IMR-90 (cell line): Measurements from ENCODE around the gene CCR8. TPM values are rescaled to one million over a fixed set of nuclear protein-coding genes. Genes with fewer than 3 reads are reported as not detected.

Experiments used
- ATAC-seq: fragments of 200-7000 bp; cut with Tn5 transposase; 2 replicates; pipeline ENCODE4 v1.9.1; 2020; ENCODE audit warnings: low read depth, mild to moderate bottlenecking, moderate library complexity
- BruUV-seq: library from RNA; stranded (reverse); fragments of 400-500 nt; replicated peaks from 2 replicates; lab custom pipeline; 2021; lab: Mats Ljungman, UMichigan
- CTCF ChIA-PET: fragments of 300-600 bp; formaldehyde crosslinking; extraction: SDS; loops from one replicate; lab custom pipeline; 2021; ENCODE audit warnings: antibody characterized with exemption; lab: Yijun Ruan, JAX
- POLR2A ChIA-PET: fragments of 300-600 bp; sonication (Branson Sonifier 250); formaldehyde crosslinking; loops from one replicate; lab custom pipeline; 2022; ENCODE audit warnings: antibody characterized with exemption; ENCODE audit not compliant: unreplicated experiment; lab: Charles Lee
- DNase-seq: peaks from one replicate; pipeline ENCODE4 v3.0.0; 2013
- H2AFZ ChIP-seq: replicated peaks from 2 replicates; pipeline ENCODE3; 2013; ENCODE audit warnings: low read length, mild to moderate bottlenecking; ENCODE audit not compliant: poor library complexity
- H2AK5ac ChIP-seq: 2 replicates; pipeline ENCODE4 v1.6.1; 2013; ENCODE audit warnings: low read depth, low read length, inconsistent platforms
- H2AK9ac ChIP-seq: replicated peaks from 2 replicates; pipeline ENCODE3; 2013; ENCODE audit warnings: mild to moderate bottlenecking, low read depth, low read length, moderate library complexity; ENCODE audit not compliant: poor library complexity
- H2BK120ac ChIP-seq: 2 replicates; pipeline ENCODE4 v1.6.1; 2013; ENCODE audit warnings: low read depth, low read length, inconsistent platforms
- H2BK15ac ChIP-seq: 3 replicates; pipeline ENCODE4 v1.6.1; 2013; ENCODE audit warnings: low read depth, low read length, inconsistent platforms
- H2BK20ac ChIP-seq: 2 replicates; pipeline ENCODE4 v1.6.1; 2013; ENCODE audit warnings: low read depth, mild to moderate bottlenecking, inconsistent platforms, low read length, moderate library complexity
- H2BK5ac ChIP-seq: 2 replicates; pipeline ENCODE4 v1.6.1; 2013; ENCODE audit warnings: mild to moderate bottlenecking, low read depth, low read length, inconsistent platforms; ENCODE audit not compliant: poor library complexity, severe bottlenecking
- H3K14ac ChIP-seq: replicated peaks from 2 replicates; pipeline ENCODE4 v1.6.1; 2013; ENCODE audit warnings: low read depth, low read length, inconsistent platforms
- H3K18ac ChIP-seq: 2 replicates; pipeline ENCODE4 v1.6.1; 2013; ENCODE audit warnings: low read depth, low read length, control low read depth
- H3K23ac ChIP-seq: 2 replicates; pipeline ENCODE4 v1.6.1; 2013; ENCODE audit warnings: low read depth, low read length, inconsistent platforms
- H3K27ac ChIP-seq: 2 replicates; pipeline ENCODE4 v1.5.1; 2013; ENCODE audit warnings: mild to moderate bottlenecking, control low read depth, low read length; ENCODE audit not compliant: insufficient read depth
- H3K27me3 ChIP-seq: 2 replicates; pipeline ENCODE4 v1.6.1; 2013; ENCODE audit warnings: low read length; ENCODE audit not compliant: control insufficient read depth, insufficient read depth
- H3K36me3 ChIP-seq: 2 replicates; pipeline ENCODE4 v1.6.1; 2013; ENCODE audit warnings: low read length, mixed read lengths; ENCODE audit not compliant: control insufficient read depth, insufficient read depth
- H3K4ac ChIP-seq: 2 replicates; pipeline ENCODE4 v1.6.1; 2013; ENCODE audit warnings: low read depth, low read length, inconsistent platforms
- H3K4me1 ChIP-seq: 2 replicates; pipeline ENCODE4 v1.6.1; 2013; ENCODE audit warnings: low read length, mixed read lengths; ENCODE audit not compliant: control insufficient read depth, insufficient read depth
- H3K4me2 ChIP-seq: 2 replicates; pipeline ENCODE4 v1.6.1; 2013; ENCODE audit warnings: low read depth, mild to moderate bottlenecking, control low read depth, low read length, moderate library complexity
- H3K4me3 ChIP-seq: 2 replicates; pipeline ENCODE4 v1.5.1; 2013; ENCODE audit warnings: low read depth, mild to moderate bottlenecking, control low read depth, low read length, moderate library complexity; ENCODE audit not compliant: insufficient read depth
- H3K56ac ChIP-seq: 2 replicates; pipeline ENCODE4 v1.6.1; 2013; ENCODE audit warnings: low read length, inconsistent platforms; ENCODE audit not compliant: insufficient read depth; ENCODE audit errors: extremely low read depth
- H3K79me1 ChIP-seq, 2 experiments: 2 replicates each; pipeline ENCODE4 v1.6.1; 2013; ENCODE audit warnings: low read length in 2 of 2, inconsistent platforms in 1 of 2, low read depth in 1 of 2
- H3K9ac ChIP-seq: 2 replicates; pipeline ENCODE4 v1.6.1; 2013; ENCODE audit warnings: low read depth, low read length, control low read depth
- H3K9me1 ChIP-seq: 2 replicates; pipeline ENCODE4 v1.6.1; 2013; ENCODE audit warnings: low read length, inconsistent platforms; ENCODE audit not compliant: insufficient read depth
- H3K9me3 ChIP-seq: 2 replicates; pipeline ENCODE4 v1.6.1; 2013; ENCODE audit warnings: low read length; ENCODE audit not compliant: control insufficient read depth, insufficient read depth
- H4K20me1 ChIP-seq: 2 replicates; pipeline ENCODE4 v1.6.1; 2013; ENCODE audit warnings: low read length, inconsistent platforms; ENCODE audit not compliant: insufficient read depth
- H4K5ac ChIP-seq: 2 replicates; pipeline ENCODE4 v1.6.1; 2013; ENCODE audit warnings: mild to moderate bottlenecking, low read depth, low read length, control low read depth
- H4K8ac ChIP-seq, 2 experiments: 2 replicates each; pipeline ENCODE4 v1.6.1; 2013; ENCODE audit warnings: low read depth in 2 of 2, low read length in 2 of 2, control low read depth in 1 of 2, inconsistent platforms in 1 of 2
- H4K91ac ChIP-seq: 2 replicates; pipeline ENCODE4 v1.6.1; 2013; ENCODE audit warnings: low read depth, low read length, inconsistent platforms; ENCODE audit not compliant: insufficient read depth
- CEBPB ChIP-seq: IDR thresholded peaks from 2 replicates; pipeline ENCODE4 v1.6.1; 2012; ENCODE audit warnings: low read depth, low read length, improper control_type of control experiment
- CHD1 ChIP-seq: IDR thresholded peaks from 2 replicates; pipeline ENCODE4 v1.6.1; 2012; ENCODE audit warnings: low read depth, low read length, improper control_type of control experiment
- FOS ChIP-seq: fragments of 150-350 bp; IDR thresholded peaks from 2 replicates; pipeline ENCODE4 v1.6.1; 2016; ENCODE audit warnings: low read depth, low read length
- MAFK ChIP-seq: IDR thresholded peaks from 2 replicates; pipeline ENCODE4 v1.6.1; 2012; ENCODE audit warnings: low read depth, low read length, improper control_type of control experiment
- MAZ ChIP-seq: IDR thresholded peaks from 2 replicates; pipeline ENCODE4 v1.6.1; 2012; ENCODE audit warnings: low read depth, mild to moderate bottlenecking, low read length, improper control_type of control experiment, moderate library complexity, borderline replicate concordance
- MXI1 ChIP-seq: IDR thresholded peaks from 2 replicates; pipeline ENCODE4 v1.6.1; 2012; ENCODE audit warnings: low read depth, mild to moderate bottlenecking, low read length, moderate library complexity, borderline replicate concordance
- NFE2L2 ChIP-seq: fragments of 150-350 bp; IDR thresholded peaks from 2 replicates; pipeline ENCODE4 v1.6.1; 2016; ENCODE audit warnings: low read depth, mild to moderate bottlenecking, low read length
- RCOR1 ChIP-seq: IDR thresholded peaks from 2 replicates; pipeline ENCODE4 v1.6.1; 2012; ENCODE audit warnings: mild to moderate bottlenecking, low read length, improper control_type of control experiment; ENCODE audit not compliant: insufficient replicate concordance
- WGBS, 2 experiments: methylation state at CpG; one replicate each; pipeline versions ENCODE4 v1.1.5 to v1.1.7; 2013; ENCODE audit warnings: missing lambda C conversion rate in 2 of 2; ENCODE audit not compliant: insufficient read length in 1 of 2; ENCODE audit errors: extremely low coverage in 2 of 2; 5-methylcytosine and 5-hydroxymethylcytosine counted together
- dilution Hi-C: fragments of 300-500 bp; cut with HindIII; formaldehyde crosslinking; loops from one replicate; pipeline ENCODE4 v1.14.3; 2018; ENCODE audit warnings: low sequenced_read_pairs; ENCODE audit not compliant: unreplicated experiment
- in situ Hi-C: fragments of 300-500 bp; cut with MboI; formaldehyde crosslinking; loops from 3 replicates; pipeline ENCODE4 v1.14.3; 2019; ENCODE audit warnings: low sequenced_read_pairs, inconsistent platforms, mixed read lengths
- intact Hi-C: fragments of 100-400 bp; cut with micrococcal nuclease; formaldehyde crosslinking; loops from 2 replicates; pipeline ENCODE4 v1.10.0; 2022
- polyA plus RNA-seq, 3 experiments: library from polyadenylated mRNA; depleted of rRNA; stranded (reverse); fragments of >200 nt; gene quantifications; 2 replicates each; pipeline ENCODE4 v1.2.3, GENCODE V29; 2012; ENCODE audit warnings: low replicate concordance in 1 of 3
- total RNA-seq: library from RNA; depleted of rRNA; stranded (reverse); fragments of >200 nt; gene quantifications from 2 replicates; pipeline ENCODE4 v1.2.3, GENCODE V29; 2012
- TF ChIP-seq, protein P1 (sequence below): fragments of 150-350 bp; IDR thresholded peaks from 2 replicates; pipeline ENCODE4 v1.6.1; 2016; ENCODE audit warnings: low read depth, mild to moderate bottlenecking, low read length, moderate library complexity, borderline replicate concordance
- TF ChIP-seq, protein P2 (sequence below): conservative IDR thresholded peaks from 2 replicates; pipeline ENCODE4 v1.5.1; 2012; ENCODE audit warnings: mild to moderate bottlenecking, low read depth, low read length, improper control_type of control experiment
- TF ChIP-seq, protein P3 (sequence below): fragments of 150-350 bp; IDR thresholded peaks from 2 replicates; pipeline ENCODE4 v1.6.1; 2017; ENCODE audit warnings: mild to moderate bottlenecking, antibody characterized with exemption, low read length, low read depth

Gene CCR8
- total and polyA plus RNA-seq, 2 of the 4 experiments (the other 2 are of a cell fraction) = not detected

DNA sequence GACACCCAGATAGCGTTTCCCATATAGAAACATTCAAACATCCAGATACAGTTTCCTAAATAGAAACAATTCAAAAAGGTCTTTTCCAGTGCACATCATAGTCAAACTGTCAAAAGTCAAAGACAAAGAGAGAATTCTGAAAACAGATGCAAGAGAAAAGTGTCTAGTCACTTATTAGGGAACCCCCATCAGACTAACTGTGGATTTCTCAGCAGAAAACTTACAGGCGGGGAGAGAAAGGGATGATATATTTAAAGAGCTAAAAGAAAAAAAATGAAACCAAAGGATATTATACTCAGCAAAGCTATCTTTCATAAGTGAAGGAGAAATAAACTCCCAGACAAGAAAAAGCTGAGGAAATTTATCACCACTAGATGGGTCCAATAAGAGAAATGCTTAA lies 27.3 kb upstream of the CCR8 start:
- WGBS, 2 experiments = no CpG with 5 or more reads among the region's 2 CpGs
- no peak overlapping the region for H3K4me2 ChIP-seq
- no peak overlapping the region for H2BK5ac ChIP-seq
- no peak overlapping the region for H3K4me3 ChIP-seq
- H4K20me1 ChIP-seq = no peaks in the 10 kb centered on the region
- H4K8ac ChIP-seq = no peak overlapping the region
- H3K79me1 ChIP-seq = no peaks in the 10 kb centered on the region
- H2BK20ac ChIP-seq = no peak overlapping the region
- H2BK120ac ChIP-seq = no peak overlapping the region
- 0 out of 2 replicates have a peak, but pooled peaks cover 4% of the 10 kb centered on the region for H3K9me3 ChIP-seq
- H2AK9ac ChIP-seq = no peak overlapping the region
- H3K27ac ChIP-seq = no peak overlapping the region
- no peak for TF ChIP-seq MAFK
- no peak for TF ChIP-seq FOS
- no peak for TF ChIP-seq NFE2L2
- TF ChIP-seq MAZ = no peak
- no peak for TF ChIP-seq MXI1
- TF ChIP-seq, protein P1, sequence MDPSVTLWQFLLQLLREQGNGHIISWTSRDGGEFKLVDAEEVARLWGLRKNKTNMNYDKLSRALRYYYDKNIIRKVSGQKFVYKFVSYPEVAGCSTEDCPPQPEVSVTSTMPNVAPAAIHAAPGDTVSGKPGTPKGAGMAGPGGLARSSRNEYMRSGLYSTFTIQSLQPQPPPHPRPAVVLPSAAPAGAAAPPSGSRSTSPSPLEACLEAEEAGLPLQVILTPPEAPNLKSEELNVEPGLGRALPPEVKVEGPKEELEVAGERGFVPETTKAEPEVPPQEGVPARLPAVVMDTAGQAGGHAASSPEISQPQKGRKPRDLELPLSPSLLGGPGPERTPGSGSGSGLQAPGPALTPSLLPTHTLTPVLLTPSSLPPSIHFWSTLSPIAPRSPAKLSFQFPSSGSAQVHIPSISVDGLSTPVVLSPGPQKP = no peak
- TF ChIP-seq CEBPB = no peak
- TF ChIP-seq, protein P2, sequence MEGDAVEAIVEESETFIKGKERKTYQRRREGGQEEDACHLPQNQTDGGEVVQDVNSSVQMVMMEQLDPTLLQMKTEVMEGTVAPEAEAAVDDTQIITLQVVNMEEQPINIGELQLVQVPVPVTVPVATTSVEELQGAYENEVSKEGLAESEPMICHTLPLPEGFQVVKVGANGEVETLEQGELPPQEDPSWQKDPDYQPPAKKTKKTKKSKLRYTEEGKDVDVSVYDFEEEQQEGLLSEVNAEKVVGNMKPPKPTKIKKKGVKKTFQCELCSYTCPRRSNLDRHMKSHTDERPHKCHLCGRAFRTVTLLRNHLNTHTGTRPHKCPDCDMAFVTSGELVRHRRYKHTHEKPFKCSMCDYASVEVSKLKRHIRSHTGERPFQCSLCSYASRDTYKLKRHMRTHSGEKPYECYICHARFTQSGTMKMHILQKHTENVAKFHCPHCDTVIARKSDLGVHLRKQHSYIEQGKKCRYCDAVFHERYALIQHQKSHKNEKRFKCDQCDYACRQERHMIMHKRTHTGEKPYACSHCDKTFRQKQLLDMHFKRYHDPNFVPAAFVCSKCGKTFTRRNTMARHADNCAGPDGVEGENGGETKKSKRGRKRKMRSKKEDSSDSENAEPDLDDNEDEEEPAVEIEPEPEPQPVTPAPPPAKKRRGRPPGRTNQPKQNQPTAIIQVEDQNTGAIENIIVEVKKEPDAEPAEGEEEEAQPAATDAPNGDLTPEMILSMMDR = no peak
- TF ChIP-seq RCOR1 = no peak
- TF ChIP-seq, protein P3, sequence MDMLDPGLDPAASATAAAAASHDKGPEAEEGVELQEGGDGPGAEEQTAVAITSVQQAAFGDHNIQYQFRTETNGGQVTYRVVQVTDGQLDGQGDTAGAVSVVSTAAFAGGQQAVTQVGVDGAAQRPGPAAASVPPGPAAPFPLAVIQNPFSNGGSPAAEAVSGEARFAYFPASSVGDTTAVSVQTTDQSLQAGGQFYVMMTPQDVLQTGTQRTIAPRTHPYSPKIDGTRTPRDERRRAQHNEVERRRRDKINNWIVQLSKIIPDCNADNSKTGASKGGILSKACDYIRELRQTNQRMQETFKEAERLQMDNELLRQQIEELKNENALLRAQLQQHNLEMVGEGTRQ = no peak
- no peak for TF ChIP-seq CHD1
- no peak overlapping the region for H3K14ac ChIP-seq
- ATAC-seq = no peak
- no peak overlapping the region for H2BK15ac ChIP-seq
- no peaks in the 10 kb centered on the region for H3K36me3 ChIP-seq
- H2AFZ ChIP-seq = no peak overlapping the region
- intact Hi-C loops (no loop called here), dilution Hi-C loops (no loop called here), in situ Hi-C loops (no loop called here)
- H3K9ac ChIP-seq = no peak overlapping the region
- DNase-seq = no peak
- H3K18ac ChIP-seq = no peak overlapping the region
- no peak overlapping the region for H3K56ac ChIP-seq
- ChIA-PET CTCF (no interaction called here), POLR2A (no interaction called here)
- BruUV-seq = no TSS peak
- H3K4ac ChIP-seq = no peak overlapping the region
- no peak overlapping the region for H4K91ac ChIP-seq
- H2AK5ac ChIP-seq = no peak overlapping the region
- no peak overlapping the region for H3K23ac ChIP-seq
- no peaks in the 10 kb centered on the region for H3K9me1 ChIP-seq
- H3K27me3 ChIP-seq = peaks cover 2% of the 10 kb centered on the region; the same call in 1 of the 2 replicates
- H4K5ac ChIP-seq = no peak overlapping the region
- no peaks in the 10 kb centered on the region for H3K4me1 ChIP-seq
